HFF-Myc (cell line): ENCODE data around the gene CTNNB1.

Source experiments
- DNase-seq: peaks from one replicate; pipeline ENCODE4 v3.0.0-alpha.2; 2011; ENCODE audit warnings: low read depth; ENCODE audit errors: extremely low read depth
- H3K4me3 ChIP-seq: replicated peaks from 2 replicates; pipeline ENCODE4 v1.5.1; 2011; ENCODE audit warnings: low read depth, mild to moderate bottlenecking, control low read depth, low read length
- CTCF ChIP-seq: IDR thresholded peaks from 2 replicates; pipeline ENCODE4 v1.5.1; 2012; ENCODE audit warnings: mild to moderate bottlenecking, low read depth, low read length, control low read depth; ENCODE audit errors: missing control alignments

The CTNNB1 gene

GRCh38 chr3:41248525-41248924 lies 49.2 kb downstream of the CTNNB1 start:
- no peak for TF ChIP-seq CTCF
- DNase-seq: no peak
- no peak overlapping the region for H3K4me3 ChIP-seq

DNA sequence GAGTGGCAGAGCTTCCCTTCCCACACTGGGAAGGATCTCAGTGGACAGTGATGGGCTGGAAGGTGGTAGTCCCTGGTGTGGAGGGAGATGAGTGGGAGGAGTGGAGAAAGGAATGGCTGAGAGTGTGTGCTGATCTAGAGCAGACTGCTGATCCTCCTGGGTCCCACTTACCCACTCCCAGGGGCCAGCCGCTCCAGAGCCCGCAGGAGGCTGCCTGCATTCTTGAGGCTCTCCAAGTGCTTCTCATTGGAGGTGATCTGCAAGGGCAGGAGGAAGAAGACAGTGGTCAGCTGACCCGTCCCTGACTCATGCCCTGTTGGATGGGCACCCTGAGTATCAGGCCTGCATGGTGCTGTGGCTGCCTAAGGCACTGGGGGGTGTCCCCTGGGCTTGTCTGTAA lies 50.0 kb downstream of the CTNNB1 start:
- DNase-seq: no peak
- no peak overlapping the region for H3K4me3 ChIP-seq
- no peak for TF ChIP-seq CTCF

DNA sequence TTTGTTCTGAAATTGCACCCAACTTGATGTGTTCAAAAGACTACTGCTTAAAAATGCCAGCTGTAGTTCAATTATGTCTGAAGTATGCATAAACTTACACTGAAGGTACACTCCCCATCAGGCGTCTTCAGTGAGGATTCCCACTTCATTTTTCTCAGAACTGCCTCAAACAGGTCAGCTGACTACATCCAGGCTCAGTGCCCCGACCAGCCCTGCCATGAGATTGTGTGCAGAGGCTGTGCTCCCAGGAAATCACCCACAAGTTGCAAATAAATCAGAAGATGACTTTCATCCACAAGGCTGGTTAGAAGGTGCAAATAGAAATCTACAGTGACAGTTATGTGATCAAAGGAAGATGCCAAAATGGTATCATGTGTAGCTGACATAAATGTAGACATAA lies 51.5 kb downstream of the CTNNB1 start:
- DNase-seq: no peak
- no peak overlapping the region for H3K4me3 ChIP-seq
- TF ChIP-seq CTCF: no peak

- no peak for TF ChIP-seq CTCF
- no peak for DNase-seq
- no peak overlapping the region for H3K4me3 ChIP-seq
Observed at GRCh38 chr3:41251593-41251992, 52.3 kb downstream of the CTNNB1 start.

- DNase-seq: no peak
- TF ChIP-seq CTCF: no peak
- H3K4me3 ChIP-seq: no peak overlapping the region
Observed at GRCh38 chr3:41258239-41258800, 59.0 kb downstream of the CTNNB1 start.

GRCh38 chr3:41259449-41260062 lies 60.3 kb downstream of the CTNNB1 start:
- no peak overlapping the region for H3K4me3 ChIP-seq
- peak; percentile 26 for DNase-seq
- no peak for TF ChIP-seq CTCF

GRCh38 chr3:41260063-41260450 lies 60.8 kb downstream of the CTNNB1 start:
- DNase-seq: no peak
- TF ChIP-seq CTCF: no peak
- H3K4me3 ChIP-seq: no peak overlapping the region
